ENCODE results near the gene P3H1. TPM values are rescaled to one million over a fixed set of nuclear protein-coding genes. Genes with fewer than 3 reads are reported as not detected.

P3H1 gene
- total and polyA plus RNA-seq, 2 of the 13 experiments (the other 11 are each of a cell fraction or from before 2014, with no cell fraction given): 64.6 to 120 TPM

- ChIA-PET POLR2A (no interaction called here), CTCF (ENCODE audit: low intra/inter-chr PET ratio, low total read pairs) (no interaction called here)
- H3K36me3 ChIP-seq (replicated peaks in 1 of 2; ENCODE audit: control insufficient read depth in 1 of 2, insufficient read depth in 2 of 2, low read length in 2 of 2): peaks cover under 1 to 2% of the 10 kb centered on the region in 2 experiments; a peak in 2 of 5 replicates
- no peak overlapping the region for H3K27ac ChIP-seq (ENCODE audit: extremely low read length, insufficient read depth, low read length)
- no peaks in the 10 kb centered on the region; a peak in 1 of 5 replicates for H3K27me3 ChIP-seq (ENCODE audit: control insufficient read depth in 1 of 2, insufficient read depth in 2 of 2, low read length in 2 of 2)
- no peak overlapping the region for H3K4me2 ChIP-seq (ENCODE audit: low read depth, low read length)
- in situ Hi-C loops (cut with HindIII; ENCODE audit: extremely low pct_ligation_motif_present, low pct_unique_long_range_greater_than_20kb): no loop called here
- FAIRE-seq (no peak), ATAC-seq (no peak), DNase-seq (ENCODE audit: low spot score) (no peak)
- intact Hi-C loops (cut with micrococcal nuclease; ENCODE audit: unreplicated experiment): no loop called here
- no peaks in the 10 kb centered on the region for H3K79me2 ChIP-seq (ENCODE audit: insufficient read depth, low read length)
- H4K20me1 ChIP-seq (ENCODE audit: insufficient read depth, low read length): no peaks in the 10 kb centered on the region
- no peaks in the 10 kb centered on the region for H3K9me3 ChIP-seq (ENCODE audit: low read length)
- no peak overlapping the region for H3K9ac ChIP-seq (ENCODE audit: insufficient read depth, low read depth, low read length)
- TF ChIP-seq ATF3 (CRISPR knock-in tag; IDR thresholded peaks at IDR 0.05) (no peak), ZNF646 (CRISPR knock-in tag; IDR thresholded peaks at IDR 0.05) (no peak), KDM5A (IDR thresholded peaks at IDR 0.05; ENCODE audit: borderline replicate concordance, low read length) (no peak), ZNF382 (CRISPR knock-in tag; IDR thresholded peaks at IDR 0.05; ENCODE audit: borderline replicate concordance) (no peak), TERF1 (CRISPR knock-in tag; IDR thresholded peaks at IDR 0.05) (no peak), ZNF12 (CRISPR knock-in tag; IDR thresholded peaks at IDR 0.05) (no peak), ZNF3 (CRISPR knock-in tag; IDR thresholded peaks at IDR 0.05) (no peak), CC2D1A (CRISPR knock-in tag; IDR thresholded peaks at IDR 0.05) (no peak), ONECUT2 (CRISPR knock-in tag; IDR thresholded peaks at IDR 0.05) (no peak)
- H2AFZ ChIP-seq (ENCODE audit: low read length): no peak overlapping the region
- no TSS peak for BruUV-seq (replicated peaks)
- no peak overlapping the region for H3K4me3 ChIP-seq (replicated peaks in 1 of 3; ENCODE audit: insufficient read depth in 1 of 3, low read depth in 2 of 3, low read length in 3 of 3)
- H3K4me1 ChIP-seq (ENCODE audit: insufficient read depth, low read length): no peaks in the 10 kb centered on the region
Measured at GRCh38 chr1:42806171-42806570, 39.3 kb upstream of the P3H1 start.

Measured in HepG2 (cell line).